ENCODE measurements around the gene TAMALIN.
A peak's percentile ranks its signal among the peaks of the same experiment; 100 is the strongest.

TAMALIN gene

DNA sequence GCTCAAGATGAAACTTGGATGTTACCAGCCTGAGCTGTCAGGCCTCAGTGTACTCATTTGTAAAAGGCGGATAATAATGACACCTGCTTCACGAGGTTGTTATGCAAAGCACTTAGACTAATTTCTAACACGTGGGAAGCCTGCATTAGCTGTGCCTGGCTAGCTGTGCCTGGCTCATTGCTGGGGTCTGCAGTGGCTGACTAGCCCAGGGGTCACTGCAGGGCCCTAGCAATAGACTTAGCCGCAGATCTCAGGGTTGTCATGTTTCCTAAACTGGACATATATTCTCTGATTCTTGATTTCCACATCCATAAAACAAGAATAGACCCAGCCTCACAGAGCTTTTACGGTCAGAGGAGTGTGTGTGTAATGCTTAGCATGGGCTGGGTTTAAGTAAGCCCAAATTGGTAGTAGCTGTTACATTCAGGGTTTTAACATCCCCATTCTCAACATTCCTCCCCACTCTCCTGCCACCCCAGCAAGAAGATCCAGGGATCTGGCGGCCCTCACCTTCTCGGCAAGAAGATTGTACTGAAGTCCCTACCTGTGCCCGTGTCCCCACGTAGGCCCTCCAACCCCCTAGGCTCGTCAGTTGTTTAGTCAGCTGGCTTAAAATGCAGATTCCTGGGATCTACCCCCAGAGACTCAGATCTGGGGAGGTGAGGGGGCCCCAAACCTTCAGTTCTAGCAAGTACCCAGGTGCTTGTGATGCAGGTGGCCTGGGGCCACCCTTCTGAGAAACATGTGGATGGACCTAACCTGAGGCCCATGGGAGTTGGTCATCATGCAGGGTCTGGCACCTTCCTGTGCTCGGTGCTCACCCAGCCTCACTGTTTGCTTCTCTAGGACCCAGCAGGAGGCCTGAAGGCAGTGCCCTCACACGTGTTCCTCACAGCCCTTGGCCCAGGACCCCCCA is 53.1 kb downstream of the TAMALIN start:
- Mint-ChIP-seq H3K4me1 (peaks cover 10% of the 10 kb centered on the region), H3K4me3 (no peak overlapping the region), H3K27ac (no peak overlapping the region), H3K36me3 (peaks cover 45% of the 10 kb centered on the region), H3K9me3 (no peaks in the 10 kb centered on the region)
- no peak for ATAC-seq
- no peak for DNase-seq (ENCODE audit: low spot score in 2 of 2)

DNA sequence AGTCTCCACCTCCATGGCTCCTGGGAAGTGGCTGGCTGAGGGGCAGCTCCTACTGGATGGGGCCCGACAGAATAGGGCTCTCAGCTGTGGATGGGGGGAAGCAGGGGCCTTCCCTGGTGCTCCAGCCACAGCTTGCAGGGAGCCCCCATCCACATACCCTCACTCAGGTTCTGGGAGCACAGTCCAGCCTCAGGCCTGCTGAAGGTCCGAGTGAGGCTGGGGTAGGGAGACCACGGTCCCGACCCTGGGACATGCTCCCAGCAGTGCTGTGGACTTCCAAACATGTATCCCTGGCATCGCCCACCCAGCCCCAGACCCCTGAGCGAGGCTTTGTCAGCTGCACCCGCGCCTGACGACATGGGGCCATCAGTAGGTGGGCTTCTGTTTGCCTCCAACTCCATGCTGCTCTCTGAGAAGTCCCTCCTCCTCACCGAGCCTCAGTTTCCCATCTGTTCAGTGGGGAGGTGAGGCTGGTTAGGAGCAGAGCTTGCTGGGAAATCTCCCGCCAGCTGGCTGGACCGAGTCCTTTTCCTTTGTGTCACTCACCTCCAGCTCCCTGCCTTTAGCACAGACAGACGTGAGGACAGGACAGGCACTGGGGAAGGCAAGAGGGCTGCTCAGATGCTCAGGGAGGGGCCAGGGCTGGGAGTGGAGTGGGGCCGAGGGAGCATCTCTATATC is 53.9 kb downstream of the TAMALIN start:
- peaks cover 16% of the 10 kb centered on the region for H3K4me1 Mint-ChIP-seq
- H3K27ac Mint-ChIP-seq = no peak overlapping the region
- H3K9me3 Mint-ChIP-seq = no peaks in the 10 kb centered on the region
- H3K4me3 Mint-ChIP-seq = no peak overlapping the region
- ATAC-seq (no peak), DNase-seq (ENCODE audit: low spot score in 2 of 2) (no peak)
- H3K36me3 Mint-ChIP-seq = peaks cover 37% of the 10 kb centered on the region

DNA sequence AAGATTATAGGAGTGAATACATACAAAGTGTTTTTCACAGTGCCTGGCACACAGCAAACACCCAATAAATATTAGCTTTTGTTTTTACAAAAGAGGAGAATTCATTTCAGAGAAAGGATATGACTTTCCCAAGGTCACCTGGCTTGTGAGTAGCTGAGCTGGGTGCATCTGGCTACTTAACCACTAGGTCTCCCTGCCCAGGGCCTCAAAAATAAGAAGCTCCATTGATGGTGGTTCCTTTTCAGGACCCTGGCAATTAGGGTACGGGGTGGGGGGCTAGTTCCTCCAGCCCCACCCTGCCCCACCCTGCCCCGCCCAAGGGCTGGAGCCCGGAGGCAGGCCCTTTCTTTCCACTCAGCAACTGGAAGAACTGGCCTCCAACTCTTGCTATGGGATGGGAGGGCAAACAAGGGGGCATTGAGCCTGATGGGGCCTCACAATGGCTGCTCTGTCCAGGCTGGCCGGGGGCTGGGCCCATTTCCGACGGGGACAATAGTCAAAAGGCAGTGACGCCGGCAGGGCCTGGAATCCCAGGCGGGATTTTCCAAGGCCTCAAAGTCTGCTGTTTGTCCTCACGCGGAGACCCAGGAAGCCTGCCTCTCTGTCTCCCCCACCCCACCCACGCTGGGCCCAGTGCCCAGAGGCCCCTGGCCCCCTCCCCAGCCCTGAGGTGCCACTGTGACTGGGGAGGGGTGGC is 54.9 kb downstream of the TAMALIN start:
- ATAC-seq = no peak

DNA sequence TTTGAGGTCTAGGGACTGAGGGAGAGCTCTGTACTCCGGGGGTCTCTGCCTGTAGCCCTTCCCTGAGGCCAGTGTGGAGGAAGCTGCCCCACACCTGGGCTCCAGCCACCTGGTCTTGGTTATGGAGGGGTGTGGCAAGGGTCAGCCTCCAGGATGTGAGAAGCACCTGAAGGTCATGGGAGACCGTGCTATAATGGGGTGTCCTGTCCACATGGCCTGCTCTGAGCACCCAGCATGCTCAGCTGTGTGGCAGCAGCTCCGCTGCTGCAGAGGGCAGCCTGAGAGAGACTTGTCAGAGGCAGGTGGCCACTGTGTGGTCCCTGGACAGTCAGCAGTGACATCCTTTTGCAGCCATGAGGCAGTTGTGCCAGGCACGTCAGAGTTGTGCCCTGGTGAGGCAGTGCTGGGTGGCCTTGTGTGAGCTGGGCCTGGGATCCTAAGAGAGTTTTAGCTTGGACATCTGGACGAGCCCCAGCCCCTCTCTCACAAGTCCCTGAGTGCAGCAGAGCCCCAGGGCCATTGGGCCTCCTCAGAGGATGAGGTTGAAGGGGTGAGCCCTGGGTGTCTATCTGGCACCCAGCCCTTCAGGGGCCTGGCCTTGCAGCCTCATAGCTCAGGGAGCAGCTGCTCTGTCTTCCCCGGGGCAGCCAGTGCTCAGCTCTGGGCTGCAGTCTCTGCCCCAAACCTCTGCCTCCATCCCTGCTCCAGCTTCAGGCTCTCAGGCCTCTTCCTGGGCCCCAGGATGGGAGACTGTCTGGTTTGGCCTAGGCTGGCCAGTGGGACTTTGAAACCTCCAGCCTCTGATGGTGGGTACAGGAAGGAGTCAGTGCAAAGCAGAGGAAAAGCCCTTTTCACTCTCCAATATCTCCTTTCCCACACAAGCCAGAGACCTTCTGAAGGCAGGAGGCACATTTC is 55.7 kb downstream of the TAMALIN start:
- Mint-ChIP-seq H3K4me3 (no peak overlapping the region), H3K9me3 (no peaks in the 10 kb centered on the region), H3K27ac (no peak overlapping the region), H3K36me3 (peaks cover 19% of the 10 kb centered on the region), H3K4me1 (peaks cover 20% of the 10 kb centered on the region)
- DNase-seq (ENCODE audit: low spot score in 2 of 2) (no peak), ATAC-seq (no peak)

More for the DNA sequence above, 54.9 kb downstream of the TAMALIN start:
- Mint-ChIP-seq H3K4me1 (peaks cover 19% of the 10 kb centered on the region), H3K36me3 (peaks cover 27% of the 10 kb centered on the region), H3K27ac (no peak overlapping the region), H3K9me3 (no peaks in the 10 kb centered on the region), H3K4me3 (no peak overlapping the region)
- no peak for DNase-seq (ENCODE audit: low spot score in 2 of 2)

DNA sequence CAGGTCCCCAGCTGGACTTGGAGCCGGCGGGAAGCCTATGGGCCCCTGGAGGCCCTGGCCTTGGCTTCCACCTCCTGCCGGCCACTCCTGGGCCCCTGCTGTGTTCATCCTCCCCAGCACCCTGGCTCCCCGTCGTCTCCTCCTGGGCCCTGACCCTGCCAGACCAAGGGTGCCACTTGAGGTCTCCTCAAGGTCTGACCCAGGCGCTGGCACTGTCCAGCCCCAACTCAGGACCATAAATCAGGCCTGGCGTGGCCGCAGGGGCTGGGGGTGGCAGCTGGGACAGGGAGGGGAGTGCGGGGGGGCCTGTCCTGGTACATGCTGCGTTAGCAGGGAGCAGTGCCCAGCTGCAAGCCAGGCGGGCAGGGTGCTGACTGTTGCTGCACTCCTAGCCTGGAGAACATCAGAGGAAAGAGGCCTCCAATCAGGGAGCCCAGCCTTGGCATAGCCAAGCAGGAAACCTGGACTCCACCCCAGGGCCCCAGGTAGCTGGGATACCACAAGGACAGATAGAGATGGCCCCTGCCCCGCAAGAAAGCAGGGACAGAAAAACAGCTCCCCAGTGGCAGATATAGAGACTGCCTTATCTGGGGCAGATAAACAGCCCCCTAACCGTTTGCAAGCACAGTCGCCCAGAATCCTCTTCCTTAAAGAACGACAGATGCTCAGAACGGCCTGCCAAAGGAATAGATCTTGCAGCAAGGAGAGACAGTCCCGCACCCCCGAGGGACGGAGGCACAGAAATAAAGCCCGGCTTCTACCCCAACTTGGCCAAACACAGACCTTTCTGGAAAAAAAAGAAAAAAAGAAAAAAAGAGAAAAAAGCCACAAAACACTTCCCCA is 56.6 kb downstream of the TAMALIN start:
- peaks cover 10% of the 10 kb centered on the region for H3K36me3 Mint-ChIP-seq
- peaks cover 18% of the 10 kb centered on the region for H3K4me1 Mint-ChIP-seq
- no peak overlapping the region for H3K4me3 Mint-ChIP-seq
- no peak for DNase-seq (ENCODE audit: low spot score in 2 of 2)
- no peak for ATAC-seq
- H3K9me3 Mint-ChIP-seq = no peaks in the 10 kb centered on the region
- peak overlapping the region; percentile 63 for H3K27ac Mint-ChIP-seq

DNA sequence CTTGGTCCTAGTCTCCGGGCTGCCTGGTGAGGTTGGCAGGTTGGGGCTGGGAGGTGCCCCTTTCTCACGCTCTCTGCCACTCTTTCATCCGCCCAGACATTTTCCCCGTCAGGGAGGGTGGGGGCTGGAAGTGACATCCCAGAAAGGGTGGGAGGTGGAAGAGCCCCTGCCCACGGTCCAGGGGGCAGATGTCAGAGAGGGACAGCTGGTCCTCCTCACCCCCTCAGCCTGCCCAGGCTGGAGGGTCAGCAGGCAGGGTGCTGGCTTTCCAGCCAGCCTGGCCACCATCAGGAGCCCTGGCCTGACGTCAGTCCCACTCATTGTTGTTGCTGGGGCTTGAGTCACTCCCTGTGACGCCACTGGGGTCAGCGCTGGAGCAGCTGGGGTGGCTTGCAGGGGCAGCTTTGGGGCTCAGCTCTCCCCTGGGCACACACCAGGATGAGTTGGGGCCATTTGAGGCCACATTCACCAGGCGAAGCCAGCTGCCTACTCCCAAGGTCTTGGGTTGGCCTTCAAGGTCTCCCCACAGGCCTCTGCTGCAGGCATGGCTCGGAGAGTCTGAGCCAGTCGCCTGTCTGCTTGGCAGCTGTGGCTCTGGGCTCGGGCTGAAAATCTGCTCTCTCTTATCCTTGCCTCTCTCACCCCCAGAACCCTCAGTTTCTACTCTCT is 57.4 kb downstream of the TAMALIN start:
- DNase-seq (ENCODE audit: low spot score in 2 of 2) (no peak), ATAC-seq (no peak)
- H3K9me3 Mint-ChIP-seq = no peaks in the 10 kb centered on the region
- H3K27ac Mint-ChIP-seq = peak overlapping the region; percentile 63
- peaks cover 21% of the 10 kb centered on the region for H3K4me1 Mint-ChIP-seq
- no peak overlapping the region for H3K4me3 Mint-ChIP-seq
- peaks cover 2% of the 10 kb centered on the region for H3K36me3 Mint-ChIP-seq

All from stimulated activated effector memory CD8-positive, alpha-beta T cell treated with anti-CD3 and anti-CD28 coated beads, Interleukin-12 subunit alpha, Interleukin-12 subunit beta, amount 100 ng/mL, for 72 hours (primary cell).